Transverse colon (tissue), 4 donors: Measurements from ENCODE around the gene NCS1. TPM values are rescaled to one million over a fixed set of nuclear protein-coding genes. Genes with fewer than 3 reads are reported as not detected.

ENCODE experiments used
- DNase-seq: peaks from one replicate; pipeline ENCODE4 v3.0.0-alpha.2; 2019
- H3K27ac ChIP-seq, 4 donors: fragments of 200-600 bp; sonication (generic); 2 replicates each; pipeline ENCODE4 v1.5.1; 2016 to 2018; ENCODE audit warnings: inconsistent platforms in 4 of 4
- H3K27me3 ChIP-seq: fragments of 200-600 bp; sonication (generic); 2 replicates; pipeline ENCODE4 v1.5.1; 2017; ENCODE audit warnings: inconsistent platforms
- H3K36me3 ChIP-seq, 4 donors: fragments of 200-600 bp; sonication (generic); 2 replicates each; pipeline ENCODE4 v1.5.1; 2017 to 2019; ENCODE audit warnings: inconsistent platforms in 4 of 4
- H3K4me1 ChIP-seq, 4 donors: fragments of 200-600 bp; sonication (generic); 2 replicates each; pipeline ENCODE4 v1.5.1; 2017 to 2020; ENCODE audit warnings: inconsistent platforms in 4 of 4
- H3K4me3 ChIP-seq, 4 donors: fragments of 200-600 bp; sonication (generic); 1 replicate in 1 of 4; 2 replicates in 3 of 4; pipeline versions ENCODE4 v1.5.1 to v1.6.1; 2017 to 2019; ENCODE audit warnings: inconsistent platforms in 4 of 4
- H3K9me3 ChIP-seq, 2 donors: fragments of 200-600 bp; sonication (generic); 2 replicates each; pipeline ENCODE4 v1.5.1; 2017 to 2019; ENCODE audit warnings: inconsistent platforms in 2 of 2
- CTCF ChIP-seq, 5 experiments: fragments of 200-600 bp in 3 of 5; fragments of 450-650 bp in 2 of 5; sonication (generic) in 3 of 5; IDR thresholded peaks; 1 replicate in 2 of 5; 2 replicates in 3 of 5; pipeline ENCODE4 v1.5.1; 2016 to 2017; ENCODE audit warnings: antibody characterized with exemption in 5 of 5, inconsistent platforms in 3 of 5, mild to moderate bottlenecking in 2 of 5, moderate library complexity in 1 of 5
- EP300 ChIP-seq: sonication (generic); formaldehyde crosslinking; IDR thresholded peaks from one replicate; pipeline ENCODE4 v1.6.1; 2017; ENCODE audit warnings: antibody characterized with exemption, low read depth
- POLR2A ChIP-seq: fragments of 450-650 bp; IDR thresholded peaks from one replicate; pipeline ENCODE4 v1.6.1; 2016; ENCODE audit warnings: antibody characterized with exemption, mild to moderate bottlenecking, moderate library complexity
- POLR2AphosphoS5 ChIP-seq, 3 donors: sonication (generic); formaldehyde crosslinking; IDR thresholded peaks; one replicate each; pipeline ENCODE4 v1.6.1; 2016; ENCODE audit warnings: antibody characterized with exemption in 3 of 3
- WGBS, 2 donors: methylation state at CpG; one replicate each; pipeline ENCODE4 v1.1.5; 2018; ENCODE audit warnings: low coverage in 1 of 2; 5-methylcytosine and 5-hydroxymethylcytosine counted together
- in situ Hi-C, 4 donors: fragments of 200-750 bp; cut with MboI; loops; one replicate each; pipeline versions ENCODE4 v1.15.0 to v1.15.1; 2017; ENCODE audit warnings: low sequenced_read_pairs in 3 of 4, low pct_ligation_motif_present in 1 of 4, low pct_unique_long_range_greater_than_20kb in 1 of 4
- intact Hi-C: fragments of 100-400 bp; cut with DNase I; formaldehyde crosslinking; loops from one replicate; pipeline ENCODE4 v1.15.1; 2023; ENCODE audit warnings: low total_unique reads
- total RNA-seq, 4 donors: library from RNA; depleted of rRNA; stranded (reverse); fragments of >200 nt; gene quantifications; one replicate each; pipeline ENCODE4 v1.1.0, GENCODE V29; 2016

Gene NCS1
- total RNA-seq, 4 donors from 2014 or later = 11.9 to 66.5 (median 25.9) TPM

- Histone ChIP-seq H3K9me3 (no peaks in the 10 kb centered on the region), H3K27ac (peak overlapping the region; percentile 72 to 80 (median 75)), H3K36me3 (peaks cover 0 to 21% (median 10%) of the 10 kb centered on the region in 4 donors), H3K4me3 (no peak overlapping the region), H3K27me3 (no peaks in the 10 kb centered on the region), H3K4me1 (peaks cover 0 to 15% (median 0%) of the 10 kb centered on the region in 4 donors)
- intact Hi-C loops = no loop called here
- TF ChIP-seq POLR2A = no peak
- no peak for TF ChIP-seq CTCF (IDR thresholded peaks at IDR 0.05)
- TF ChIP-seq POLR2AphosphoS5 (IDR thresholded peaks at IDR 0.05) = no peak
- TF ChIP-seq EP300 = no peak
- WGBS, 2 donors = 58 to 81% methylated on average over 6 of the region's 6 CpGs
- in situ Hi-C loops = no loop called here
- DNase-seq = peak; percentile 43
Measured at GRCh38 chr9:130128251-130128650, 44.0 kb upstream of the NCS1 start.

GRCh38 chr9:130128733-130129431 is 43.3 kb upstream of the NCS1 start:
- TF ChIP-seq POLR2A = no peak
- no peak for TF ChIP-seq POLR2AphosphoS5 (IDR thresholded peaks at IDR 0.05)
- no peak for TF ChIP-seq EP300
- H3K27me3 ChIP-seq = no peaks in the 10 kb centered on the region
- H3K9me3 ChIP-seq = no peaks in the 10 kb centered on the region
- in situ Hi-C loops = no loop called here
- 75 to 77% methylated on average over 2 to 14 of the region's 14 CpGs for WGBS, 2 donors
- peaks cover 0 to 15% (median 0%) of the 10 kb centered on the region in 4 donors for H3K4me1 ChIP-seq
- intact Hi-C loops = no loop called here
- no peak overlapping the region for H3K4me3 ChIP-seq
- peaks cover 0 to 21% (median 10%) of the 10 kb centered on the region in 4 donors for H3K36me3 ChIP-seq
- H3K27ac ChIP-seq = peak overlapping the region; percentile 72 to 80 (median 75)
- DNase-seq = peak; percentile 39

- no peak for TF ChIP-seq EP300
- no peak for TF ChIP-seq POLR2A
- TF ChIP-seq POLR2AphosphoS5 (IDR thresholded peaks at IDR 0.05) = peak in 1 of 3 donors; percentile 16
- TF ChIP-seq CTCF (IDR thresholded peaks at IDR 0.05) = no peak
- no peaks in the 10 kb centered on the region for H3K9me3 ChIP-seq
- no peaks in the 10 kb centered on the region for H3K27me3 ChIP-seq
- no peak for DNase-seq
- H3K36me3 ChIP-seq = peaks cover 0 to 21% (median 10%) of the 10 kb centered on the region in 4 donors
- 90 to 97% methylated on average over 5 to 22 of the region's 22 CpGs for WGBS, 2 donors
- H3K4me1 ChIP-seq = peaks cover 0 to 15% (median 0%) of the 10 kb centered on the region in 4 donors
- in situ Hi-C loops = no loop called here
- intact Hi-C loops = no loop called here
- H3K27ac ChIP-seq = peak overlapping the region; percentile 72 to 80 (median 75)
- no peak overlapping the region for H3K4me3 ChIP-seq
Measured at GRCh38 chr9:130129432-130130061, 42.7 kb upstream of the NCS1 start.

- DNase-seq = no peak
- H3K4me1 ChIP-seq = peaks cover 0 to 15% (median 0%) of the 10 kb centered on the region in 4 donors
- WGBS, 2 donors = 94 to 100% methylated on average over 3 to 7 of the region's 7 CpGs
- peaks cover 0 to 21% (median 5%) of the 10 kb centered on the region in 4 donors for H3K36me3 ChIP-seq
- TF ChIP-seq POLR2AphosphoS5 (IDR thresholded peaks at IDR 0.05) (no peak), EP300 (no peak), POLR2A (no peak), CTCF (IDR thresholded peaks at IDR 0.05) (no peak)
- no peaks in the 10 kb centered on the region for H3K27me3 ChIP-seq
- intact Hi-C loops (no loop called here), in situ Hi-C loops (no loop called here)
- no peak overlapping the region for H3K27ac ChIP-seq
- no peaks in the 10 kb centered on the region for H3K9me3 ChIP-seq
- no peak overlapping the region for H3K4me3 ChIP-seq
Measured at GRCh38 chr9:130132746-130133145, 39.5 kb upstream of the NCS1 start.
